IPS-18c (cell line): ENCODE data around the gene GALNT10.

Source experiments
- H3K4me3 ChIP-seq: 2 replicates; pipeline ENCODE4 v1.7.0; 2013; ENCODE audit warnings: low read depth, mild to moderate bottlenecking, low read length, moderate library complexity; ENCODE audit not compliant: insufficient read depth
- H3K9me3 ChIP-seq: one replicate; pipeline ENCODE4 v1.6.1; 2013; ENCODE audit warnings: mild to moderate bottlenecking, low read length, moderate library complexity; ENCODE audit not compliant: control insufficient read depth, insufficient read depth

Gene GALNT10

GRCh38 chr5:154403234-154403633 lies 212.7 kb downstream of the GALNT10 start:
- Histone ChIP-seq H3K9me3 (no peaks in the 10 kb centered on the region), H3K4me3 (no peak overlapping the region)

GRCh38 chr5:154403776-154404387 lies 213.3 kb downstream of the GALNT10 start:
- Histone ChIP-seq H3K4me3 (no peak overlapping the region), H3K9me3 (no peaks in the 10 kb centered on the region)

GRCh38 chr5:154405078-154405792 lies 214.7 kb downstream of the GALNT10 start:
- H3K4me3 ChIP-seq, result peak overlapping the region; percentile 25; the same call in 1 of the 2 replicates
- no peaks in the 10 kb centered on the region for H3K9me3 ChIP-seq

GRCh38 chr5:154406231-154406630 lies 215.7 kb downstream of the GALNT10 start:
- Histone ChIP-seq H3K9me3 (no peaks in the 10 kb centered on the region), H3K4me3 (no peak overlapping the region)

GRCh38 chr5:154406826-154407225 lies 216.3 kb downstream of the GALNT10 start:
- H3K4me3 ChIP-seq, result no peak overlapping the region
- H3K9me3 ChIP-seq, result no peaks in the 10 kb centered on the region

- Histone ChIP-seq H3K9me3 (peaks cover 2% of the 10 kb centered on the region), H3K4me3 (no peak overlapping the region)
These were observed 218.3 kb downstream of the GALNT10 start for GRCh38 chr5:154408811-154409210.

- H3K9me3 ChIP-seq, result peaks cover 2% of the 10 kb centered on the region
- no peak overlapping the region for H3K4me3 ChIP-seq
These were observed 218.8 kb downstream of the GALNT10 start for GRCh38 chr5:154409230-154409840.

GRCh38 chr5:154410008-154410407 lies 219.5 kb downstream of the GALNT10 start:
- Histone ChIP-seq H3K9me3 (peaks cover 2% of the 10 kb centered on the region), H3K4me3 (no peak overlapping the region)

- Histone ChIP-seq H3K9me3 (peaks cover 2% of the 10 kb centered on the region), H3K4me3 (no peak overlapping the region; the same call in 1 of the 2 replicates)
These were observed 220.3 kb downstream of the GALNT10 start for GRCh38 chr5:154410786-154411185.

GRCh38 chr5:154411338-154411737 lies 220.8 kb downstream of the GALNT10 start:
- peaks cover 2% of the 10 kb centered on the region for H3K9me3 ChIP-seq
- H3K4me3 ChIP-seq, result no peak overlapping the region

- Histone ChIP-seq H3K4me3 (no peak overlapping the region), H3K9me3 (peaks cover 2% of the 10 kb centered on the region)
These were observed 221.8 kb downstream of the GALNT10 start for GRCh38 chr5:154412316-154412715.

- H3K4me3 ChIP-seq, result no peak overlapping the region
- peaks cover 2% of the 10 kb centered on the region for H3K9me3 ChIP-seq
These were observed 222.4 kb downstream of the GALNT10 start for GRCh38 chr5:154412925-154413324.

- peaks cover 2% of the 10 kb centered on the region for H3K9me3 ChIP-seq
- no peak overlapping the region for H3K4me3 ChIP-seq
These were observed 224.6 kb downstream of the GALNT10 start for GRCh38 chr5:154415114-154415513.

GRCh38 chr5:154418344-154418820 lies 227.8 kb downstream of the GALNT10 start:
- Histone ChIP-seq H3K9me3 (peaks cover under 1% of the 10 kb centered on the region), H3K4me3 (no peak overlapping the region)

- H3K9me3 ChIP-seq, result no peaks in the 10 kb centered on the region
- no peak overlapping the region for H3K4me3 ChIP-seq
These were observed 228.7 kb downstream of the GALNT10 start for GRCh38 chr5:154419236-154419635.

GRCh38 chr5:154421868-154422267 lies 231.3 kb downstream of the GALNT10 start:
- Histone ChIP-seq H3K4me3 (no peak overlapping the region), H3K9me3 (no peaks in the 10 kb centered on the region)

- Histone ChIP-seq H3K4me3 (no peak overlapping the region), H3K9me3 (no peaks in the 10 kb centered on the region)
These were observed 231.8 kb downstream of the GALNT10 start for GRCh38 chr5:154422298-154422697.

- H3K4me3 ChIP-seq, result no peak overlapping the region
- H3K9me3 ChIP-seq, result no peaks in the 10 kb centered on the region
These were observed 237.7 kb downstream of the GALNT10 start for GRCh38 chr5:154428208-154428607.
